Nephron progenitor cell (in vitro differentiated cells): ENCODE measurements around the gene CCL24.
"Not testable (repeated sequence)": the region's sequence is repeated elsewhere in the genome, so short reads cannot be mapped to it uniquely, and the experiment has no call there.

Source experiments
- DNase-seq: peaks from one replicate; pipeline ENCODE4 v3.0.0; 2021
- H3K27ac Mint-ChIP-seq: 2 replicates; pipeline ENCODE4 v1.8.0; 2021; ENCODE audit warnings: mild to moderate bottlenecking, moderate library complexity, mixed read lengths
- H3K27me3 Mint-ChIP-seq: 2 replicates; pipeline ENCODE4 v1.8.0; 2021; ENCODE audit warnings: mild to moderate bottlenecking, low read depth, mixed read lengths; ENCODE audit not compliant: poor library complexity
- H3K36me3 Mint-ChIP-seq: 2 replicates; pipeline ENCODE4 v1.8.0; 2021; ENCODE audit warnings: low read depth, mixed read lengths
- H3K4me1 Mint-ChIP-seq: 2 replicates; pipeline ENCODE4 v1.8.0; 2021; ENCODE audit warnings: mixed read lengths
- H3K4me3 Mint-ChIP-seq: 2 replicates; pipeline ENCODE4 v1.8.0; 2021; ENCODE audit warnings: mild to moderate bottlenecking, moderate library complexity, mixed read lengths
- H3K9me3 Mint-ChIP-seq: 2 replicates; pipeline ENCODE4 v1.8.0; 2021; ENCODE audit warnings: mild to moderate bottlenecking, moderate library complexity, mixed read lengths
- TF ChIP-seq, protein P1 (sequence below): fragments of 200-600 bp; sonication (generic); IDR thresholded peaks from 2 replicates; pipeline ENCODE4 v1.5.0; 2021; ENCODE audit warnings: antibody characterized with exemption

The CCL24 gene, protein sequence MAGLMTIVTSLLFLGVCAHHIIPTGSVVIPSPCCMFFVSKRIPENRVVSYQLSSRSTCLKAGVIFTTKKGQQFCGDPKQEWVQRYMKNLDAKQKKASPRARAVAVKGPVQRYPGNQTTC

DNA sequence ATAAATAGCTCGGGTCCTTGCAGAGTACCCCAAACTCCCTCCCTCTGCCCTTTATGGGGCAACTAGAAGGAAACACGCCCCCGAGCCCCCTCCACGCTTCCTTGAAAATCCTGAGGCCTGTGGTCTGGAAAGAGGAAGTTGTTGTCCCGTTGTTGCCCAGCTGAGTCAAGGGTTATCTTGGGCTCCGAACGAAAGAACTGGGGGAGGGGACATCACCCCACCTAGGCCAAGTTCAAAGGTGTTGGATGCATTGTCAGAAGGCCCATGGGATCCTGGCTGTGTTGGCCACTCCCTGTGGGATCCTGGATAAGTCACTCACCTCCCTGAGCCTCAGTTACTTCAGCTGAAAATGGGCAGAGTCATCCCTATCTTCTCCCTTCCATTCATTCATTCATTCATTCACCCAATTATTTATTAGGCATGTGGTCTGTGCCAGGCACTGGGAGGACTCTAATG lies at the start of gene CCL24:
CCL24 (minus strand) TSS at position 26 of the 456 bp plus-strand sequence. CDS start 91 bp downstream, outside the sequence.
- no peak within 1 kb of the TSS for H3K4me3 Mint-ChIP-seq
- no peak within 1 kb of the TSS for H3K27ac Mint-ChIP-seq
- H3K36me3 Mint-ChIP-seq: no peaks in the 10 kb centered on the region
- H3K4me1 Mint-ChIP-seq: no peaks in the 10 kb centered on the region
- H3K27me3 Mint-ChIP-seq: peaks cover 12% of the 10 kb centered on the region
- DNase-seq: no peak
- no peaks in the 10 kb centered on the region for H3K9me3 Mint-ChIP-seq
- TF ChIP-seq, protein P1, sequence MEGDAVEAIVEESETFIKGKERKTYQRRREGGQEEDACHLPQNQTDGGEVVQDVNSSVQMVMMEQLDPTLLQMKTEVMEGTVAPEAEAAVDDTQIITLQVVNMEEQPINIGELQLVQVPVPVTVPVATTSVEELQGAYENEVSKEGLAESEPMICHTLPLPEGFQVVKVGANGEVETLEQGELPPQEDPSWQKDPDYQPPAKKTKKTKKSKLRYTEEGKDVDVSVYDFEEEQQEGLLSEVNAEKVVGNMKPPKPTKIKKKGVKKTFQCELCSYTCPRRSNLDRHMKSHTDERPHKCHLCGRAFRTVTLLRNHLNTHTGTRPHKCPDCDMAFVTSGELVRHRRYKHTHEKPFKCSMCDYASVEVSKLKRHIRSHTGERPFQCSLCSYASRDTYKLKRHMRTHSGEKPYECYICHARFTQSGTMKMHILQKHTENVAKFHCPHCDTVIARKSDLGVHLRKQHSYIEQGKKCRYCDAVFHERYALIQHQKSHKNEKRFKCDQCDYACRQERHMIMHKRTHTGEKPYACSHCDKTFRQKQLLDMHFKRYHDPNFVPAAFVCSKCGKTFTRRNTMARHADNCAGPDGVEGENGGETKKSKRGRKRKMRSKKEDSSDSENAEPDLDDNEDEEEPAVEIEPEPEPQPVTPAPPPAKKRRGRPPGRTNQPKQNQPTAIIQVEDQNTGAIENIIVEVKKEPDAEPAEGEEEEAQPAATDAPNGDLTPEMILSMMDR: no peak

DNA sequence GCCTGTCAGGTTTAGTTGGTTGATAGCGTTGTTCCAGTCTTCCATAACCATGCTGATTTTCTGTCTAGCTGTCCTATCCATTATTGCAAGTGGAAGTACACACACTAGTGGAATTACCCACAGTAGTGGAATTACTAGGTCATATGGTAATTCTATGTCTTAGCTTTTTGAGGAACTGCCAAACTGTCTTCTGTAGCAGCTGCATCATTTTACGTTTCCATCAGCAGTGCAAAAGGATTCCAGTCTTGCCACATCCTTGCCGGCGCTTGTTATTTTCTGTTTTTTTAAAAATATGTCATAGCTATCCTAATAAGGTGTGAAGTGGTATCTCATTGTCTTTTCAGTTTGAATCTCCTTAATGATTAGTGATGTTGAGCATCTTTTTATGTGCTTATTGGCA lies 48.0 kb upstream of the CCL24 start:
- TF ChIP-seq, protein P1: no peak
- no peak overlapping the region for H3K27ac Mint-ChIP-seq
- DNase-seq: no peak
- peaks cover 6% of the 10 kb centered on the region for H3K4me1 Mint-ChIP-seq
- no peak overlapping the region for H3K4me3 Mint-ChIP-seq
- no peaks in the 10 kb centered on the region for H3K36me3 Mint-ChIP-seq
- H3K27me3 Mint-ChIP-seq: peaks cover 13% of the 10 kb centered on the region
- H3K9me3 Mint-ChIP-seq: peaks cover 4% of the 10 kb centered on the region

DNA sequence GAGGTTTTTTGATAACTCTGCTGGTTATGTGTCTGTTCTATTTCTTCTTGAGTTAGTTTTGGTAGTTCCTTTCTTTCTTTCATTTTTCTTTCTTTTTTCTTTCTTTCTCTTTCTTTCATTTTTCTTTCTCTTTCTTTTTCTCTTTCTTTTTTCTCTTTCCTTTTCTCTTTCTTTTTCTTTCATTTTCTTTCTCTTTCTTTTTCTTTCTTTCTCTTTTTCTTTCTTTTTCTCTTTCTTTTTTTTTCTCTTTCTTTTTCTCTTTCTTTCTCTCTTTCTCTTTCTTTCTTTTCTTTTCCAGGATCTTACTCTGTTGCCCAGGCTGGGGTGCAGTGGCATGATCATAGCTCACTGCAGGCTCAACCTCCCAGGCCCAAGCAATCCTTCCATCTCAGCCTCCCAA lies 44.8 kb upstream of the CCL24 start:
- no peak for DNase-seq
- H3K36me3 Mint-ChIP-seq: no peaks in the 10 kb centered on the region
- no peaks in the 10 kb centered on the region for H3K4me1 Mint-ChIP-seq
- H3K9me3 Mint-ChIP-seq: peaks cover 2% of the 10 kb centered on the region
- no peak overlapping the region for H3K27ac Mint-ChIP-seq
- TF ChIP-seq, protein P1: no peak
- peaks cover 2% of the 10 kb centered on the region for H3K27me3 Mint-ChIP-seq
- H3K4me3 Mint-ChIP-seq: no peak overlapping the region

DNA sequence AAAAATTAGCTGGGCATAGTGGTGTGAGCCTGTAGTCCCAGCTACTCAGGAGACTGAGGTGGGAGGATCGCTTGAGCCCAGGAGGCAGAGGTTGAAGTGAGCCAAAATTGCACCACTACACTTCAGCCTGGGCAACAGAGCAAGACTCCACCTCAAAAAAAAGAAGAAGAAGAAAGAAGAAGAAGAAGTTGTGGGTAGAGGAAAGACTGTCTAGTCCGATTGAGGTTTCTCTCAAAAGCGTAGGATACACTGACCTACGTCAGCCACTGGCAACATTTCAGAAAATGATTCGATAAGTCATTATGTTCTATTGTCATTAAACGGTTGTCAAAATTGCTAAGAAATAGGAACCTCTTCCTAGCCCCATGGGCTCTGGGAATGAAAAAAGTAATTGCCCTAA lies 42.9 kb upstream of the CCL24 start:
- DNase-seq: no peak
- Mint-ChIP-seq H3K4me3 (no peak overlapping the region), H3K9me3 (no peaks in the 10 kb centered on the region), H3K27me3 (no peaks in the 10 kb centered on the region), H3K27ac (no peak overlapping the region), H3K36me3 (no peaks in the 10 kb centered on the region), H3K4me1 (no peaks in the 10 kb centered on the region)
- TF ChIP-seq, protein P1: no peak

DNA sequence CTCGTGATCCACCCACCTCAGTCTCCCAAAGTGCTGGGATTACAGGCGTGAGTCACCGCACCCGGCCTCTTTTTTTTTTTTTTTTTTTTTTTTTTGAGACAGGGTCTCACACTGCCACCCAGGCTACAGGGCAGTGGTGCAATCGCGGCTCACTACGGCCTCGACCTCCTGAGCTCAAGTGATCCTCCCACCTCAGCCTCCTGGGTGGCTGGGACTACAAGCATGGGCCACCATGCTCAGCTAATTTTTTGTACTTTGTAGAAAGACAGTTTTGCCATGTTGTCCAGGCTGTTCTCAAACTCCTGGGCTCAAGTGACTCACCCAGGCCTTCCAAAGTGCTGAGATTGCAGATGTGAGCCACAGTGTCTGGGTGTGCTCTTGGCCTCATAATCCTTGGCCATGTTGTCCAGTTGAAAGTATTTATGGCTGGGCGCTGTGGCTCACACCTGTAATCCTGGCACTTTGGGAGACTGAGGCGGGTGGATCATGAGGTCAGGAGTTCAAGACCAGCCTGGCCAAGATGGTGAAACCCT lies 41.3 kb upstream of the CCL24 start:
- H3K4me1 Mint-ChIP-seq, H3K27me3 Mint-ChIP-seq, H3K9me3 Mint-ChIP-seq, H3K36me3 Mint-ChIP-seq, DNase-seq, H3K27ac Mint-ChIP-seq, H3K4me3 Mint-ChIP-seq: not testable (repeated sequence)

DNA sequence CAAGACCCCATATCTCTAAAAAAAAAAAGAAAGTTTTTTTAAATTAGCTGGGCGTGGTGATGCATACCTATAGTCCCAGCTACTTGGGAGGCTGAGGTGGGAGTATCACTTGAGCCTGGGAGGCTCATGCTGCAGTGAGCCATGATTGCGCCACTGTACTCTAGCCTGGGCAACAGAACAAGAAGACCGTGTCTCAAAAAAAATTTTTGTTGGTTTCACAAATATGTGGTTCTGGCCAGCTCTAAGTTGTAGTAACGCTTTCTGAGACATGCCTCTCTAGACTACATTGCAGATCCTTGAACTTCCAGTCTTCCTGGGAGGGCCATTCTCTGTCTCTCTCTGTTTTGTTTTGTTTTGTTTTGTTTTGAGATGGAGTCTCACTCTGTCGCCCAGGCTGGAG lies 40.6 kb upstream of the CCL24 start:
- TF ChIP-seq, protein P1: no peak
- H3K4me3 Mint-ChIP-seq: no peak overlapping the region
- no peak overlapping the region for H3K27ac Mint-ChIP-seq
- no peaks in the 10 kb centered on the region for H3K4me1 Mint-ChIP-seq
- DNase-seq: no peak
- H3K36me3 Mint-ChIP-seq: no peaks in the 10 kb centered on the region
- H3K9me3 Mint-ChIP-seq: no peaks in the 10 kb centered on the region
- no peaks in the 10 kb centered on the region for H3K27me3 Mint-ChIP-seq
